Parathyroid adenoma (tissue), 2 donors: Measurements from ENCODE around the gene MRPS23.

Source experiments
- H2AFZ ChIP-seq: fragments of 300-600 bp; sonication (generic); one replicate; pipeline ENCODE4 v1.7.0; 2017; ENCODE audit warnings: antibody characterized with exemption, mild to moderate bottlenecking
- H3K27ac ChIP-seq: fragments of 300-600 bp; sonication (generic); one replicate; pipeline ENCODE4 v1.7.0; 2017
- H3K27me3 ChIP-seq: fragments of 300-600 bp; sonication (generic); one replicate; pipeline ENCODE4 v1.7.0; 2017; ENCODE audit warnings: low read length; ENCODE audit not compliant: control insufficient read depth, insufficient read depth
- H3K36me3 ChIP-seq: fragments of 300-600 bp; sonication (generic); one replicate; pipeline ENCODE4 v1.7.0; 2017; ENCODE audit warnings: low read length; ENCODE audit not compliant: control insufficient read depth, insufficient read depth
- H3K4me1 ChIP-seq: fragments of 300-600 bp; sonication (generic); one replicate; pipeline ENCODE4 v1.7.0; 2017; ENCODE audit warnings: control low read depth
- H3K4me2 ChIP-seq: fragments of 300-600 bp; sonication (generic); one replicate; pipeline ENCODE4 v1.7.0; 2017; ENCODE audit warnings: low read length
- H3K4me3 ChIP-seq: fragments of 300-600 bp; sonication (generic); one replicate; pipeline ENCODE4 v1.7.0; 2017; ENCODE audit warnings: low read depth, low read length
- H3K79me2 ChIP-seq: fragments of 300-600 bp; sonication (generic); one replicate; pipeline ENCODE4 v1.7.0; 2017; ENCODE audit warnings: control low read depth
- H3K9ac ChIP-seq: fragments of 300-600 bp; sonication (generic); one replicate; pipeline ENCODE4 v1.7.0; 2017; ENCODE audit warnings: mild to moderate bottlenecking
- H3K9me3 ChIP-seq: fragments of 300-600 bp; sonication (generic); one replicate; pipeline ENCODE4 v1.7.0; 2017; ENCODE audit warnings: low read length; ENCODE audit not compliant: control insufficient read depth
- CTCF ChIP-seq: fragments of 300-600 bp; sonication (generic); IDR thresholded peaks from one replicate; pipeline ENCODE4 v1.7.0; 2017; ENCODE audit warnings: antibody characterized with exemption, mild to moderate bottlenecking
- donor health status: primary hyperparathyroidism.

Gene MRPS23

GRCh38 chr17:57889892-57890856 lies 40.3 kb upstream of the MRPS23 start:
- Histone ChIP-seq H3K9me3 (no peaks in the 10 kb centered on the region), H3K36me3 (no peaks in the 10 kb centered on the region), H3K4me1 (peaks cover 16% of the 10 kb centered on the region), H3K4me2 (no peak overlapping the region), H3K9ac (no peak overlapping the region), H3K79me2 (peaks cover 2% of the 10 kb centered on the region), H3K27ac (peak overlapping the region; percentile 50), H2AFZ (peak overlapping the region; percentile 65), H3K27me3 (no peaks in the 10 kb centered on the region), H3K4me3 (no peak overlapping the region)
- TF ChIP-seq CTCF, result no peak

GRCh38 chr17:57889252-57889651 lies 39.4 kb upstream of the MRPS23 start:
- Histone ChIP-seq H3K4me1 (peaks cover 16% of the 10 kb centered on the region), H3K27ac (no peak overlapping the region), H3K36me3 (no peaks in the 10 kb centered on the region), H3K27me3 (no peaks in the 10 kb centered on the region), H3K4me3 (no peak overlapping the region), H3K9ac (no peak overlapping the region), H2AFZ (no peak overlapping the region), H3K79me2 (peaks cover 2% of the 10 kb centered on the region), H3K4me2 (no peak overlapping the region), H3K9me3 (no peaks in the 10 kb centered on the region)
- no peak for TF ChIP-seq CTCF

GRCh38 chr17:57888311-57889216 lies 38.7 kb upstream of the MRPS23 start:
- Histone ChIP-seq H3K27ac (no peak overlapping the region), H3K4me3 (no peak overlapping the region), H3K4me2 (no peak overlapping the region), H2AFZ (no peak overlapping the region), H3K36me3 (no peaks in the 10 kb centered on the region), H3K9me3 (no peaks in the 10 kb centered on the region), H3K4me1 (peaks cover 16% of the 10 kb centered on the region), H3K9ac (no peak overlapping the region), H3K79me2 (peaks cover 2% of the 10 kb centered on the region), H3K27me3 (no peaks in the 10 kb centered on the region)
- TF ChIP-seq CTCF, result no peak

- H3K36me3 ChIP-seq, result no peaks in the 10 kb centered on the region
- H3K4me1 ChIP-seq, result peaks cover 12% of the 10 kb centered on the region
- no peak overlapping the region for H3K9ac ChIP-seq
- H3K9me3 ChIP-seq, result no peaks in the 10 kb centered on the region
- H3K27me3 ChIP-seq, result no peaks in the 10 kb centered on the region
- H3K27ac ChIP-seq, result no peak overlapping the region
- H3K79me2 ChIP-seq, result peaks cover 2% of the 10 kb centered on the region
- no peak overlapping the region for H2AFZ ChIP-seq
- TF ChIP-seq CTCF, result no peak
- H3K4me3 ChIP-seq, result no peak overlapping the region
- no peak overlapping the region for H3K4me2 ChIP-seq
These were observed 37.3 kb upstream of the MRPS23 start for GRCh38 chr17:57887161-57887560.
